ENCODE measurements around the gene FAM193A. TPM values are rescaled to one million over a fixed set of nuclear protein-coding genes. Genes with fewer than 3 reads are reported as not detected.
A peak's percentile ranks its signal among the peaks of the same experiment; 100 is the strongest.

FAM193A gene
- total and polyA plus RNA-seq, 11 donors, result 9.7 to 21.0 (median 16.3) TPM

- H3K27me3 ChIP-seq, result no peaks in the 10 kb centered on the region
- H3K9me3 ChIP-seq, result no peaks in the 10 kb centered on the region
- peaks cover 0 to 72% (median 59%) of the 10 kb centered on the region in 9 donors for H3K36me3 ChIP-seq
- no peak overlapping the region for H3K4me3 ChIP-seq
- DNase-seq (peak in 1 of 5 donors; percentile 9), ATAC-seq (no peak)
- 91 to 94% (median 93%) methylated on average over 20 to 21 of the region's 21 CpGs for WGBS, 4 donors
- peaks cover 0 to 28% (median 5%) of the 10 kb centered on the region in 12 donors for H3K4me1 ChIP-seq
- no peak overlapping the region for H3K27ac ChIP-seq
- TF ChIP-seq CTCF (IDR thresholded peaks at IDR 0.05) (no peak), POLR2A (IDR thresholded peaks at IDR 0.05) (no peak)
- intact Hi-C loops (cut with DNase I), result no loop called here
These were observed 207.3 kb downstream of the FAM193A start for GRCh38 chr4:2743518-2744445.

- Histone ChIP-seq H3K4me3 (no peak overlapping the region), H3K27me3 (no peaks in the 10 kb centered on the region), H3K27ac (peak overlapping the region in 1 of 12 donors; percentile 88), H3K9me3 (no peaks in the 10 kb centered on the region), H3K36me3 (peaks cover 0 to 78% (median 59%) of the 10 kb centered on the region in 9 donors), H3K4me1 (peaks cover 0 to 33% (median 5%) of the 10 kb centered on the region in 12 donors)
- intact Hi-C loops (cut with DNase I), result no loop called here
- peak in 1 of 5 donors; percentile 21 for DNase-seq
- WGBS, 4 donors, result 93 to 97% (median 94%) methylated on average over 28 of the region's 28 CpGs
- no peak for ATAC-seq
- TF ChIP-seq CTCF (IDR thresholded peaks at IDR 0.05) (no peak), POLR2A (IDR thresholded peaks at IDR 0.05) (no peak)
These were observed 208.3 kb downstream of the FAM193A start for GRCh38 chr4:2744576-2745270.

GRCh38 chr4:2745516-2745915 is 209.1 kb downstream of the FAM193A start:
- TF ChIP-seq POLR2A (IDR thresholded peaks at IDR 0.05) (no peak), CTCF (IDR thresholded peaks at IDR 0.05) (no peak)
- Histone ChIP-seq H3K36me3 (peaks cover 0 to 81% (median 59%) of the 10 kb centered on the region in 9 donors), H3K4me3 (no peak overlapping the region), H3K27me3 (no peaks in the 10 kb centered on the region), H3K9me3 (no peaks in the 10 kb centered on the region), H3K4me1 (peaks cover 0 to 33% (median 8%) of the 10 kb centered on the region in 12 donors), H3K27ac (peak overlapping the region in 7 of 12 donors; percentile 6 to 88 (median 37))
- DNase-seq (peak in 1 of 5 donors; percentile 4), ATAC-seq (no peak)
- intact Hi-C loops (cut with DNase I), result no loop called here
- WGBS, 4 donors, result 93 to 98% (median 96%) methylated on average over 5 of the region's 5 CpGs
